ENCODE measurements around the gene CRIP1.

The CRIP1 gene

DNA sequence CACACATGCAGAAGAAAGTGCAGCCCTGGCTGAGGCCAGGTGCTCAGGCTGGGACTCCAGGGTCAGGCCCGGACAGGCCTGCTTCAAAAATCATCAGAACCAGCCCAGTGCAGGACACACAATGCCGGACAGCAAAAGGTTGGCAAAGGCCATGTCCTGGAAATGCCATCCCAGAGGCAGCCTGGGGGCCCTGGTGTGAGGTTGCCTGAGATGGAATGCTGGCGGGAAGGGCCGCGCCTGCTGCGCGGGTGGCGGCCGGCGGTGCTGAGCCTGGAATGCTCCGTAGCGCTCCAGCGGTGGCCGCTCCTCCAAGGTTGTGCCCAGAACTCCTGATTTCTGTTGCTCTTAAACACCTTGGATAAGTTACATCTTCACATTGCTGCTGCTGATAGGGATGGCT is 33.7 kb upstream of the CRIP1 start:
- DNase-seq, result no peak

DNA sequence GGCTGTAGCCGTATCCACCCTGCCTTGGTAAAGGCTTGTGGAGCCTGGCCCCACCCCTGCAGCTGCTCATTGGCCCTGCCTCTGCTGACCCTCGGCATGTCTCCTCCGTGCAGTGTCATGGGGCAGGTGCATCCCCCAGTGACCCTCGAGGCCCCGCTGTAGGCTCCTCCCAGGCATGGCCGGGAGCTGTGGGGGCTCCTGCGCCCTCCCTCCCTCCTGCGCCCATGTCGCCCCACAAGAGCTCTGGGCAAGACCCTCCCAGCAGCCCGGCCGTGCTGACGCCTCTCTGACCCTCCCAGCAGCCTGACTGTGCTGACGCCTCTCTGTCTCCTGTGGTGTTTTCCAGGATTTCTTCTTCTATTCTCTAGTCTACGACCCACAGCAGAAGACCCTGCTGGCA is 32.8 kb upstream of the CRIP1 start:
- no peak for DNase-seq

GRCh38 chr14:105455086-105455640 is 31.5 kb upstream of the CRIP1 start:
- no peak for DNase-seq

- no peak for DNase-seq
Measured at GRCh38 chr14:105455766-105456660, 30.7 kb upstream of the CRIP1 start.

DNA sequence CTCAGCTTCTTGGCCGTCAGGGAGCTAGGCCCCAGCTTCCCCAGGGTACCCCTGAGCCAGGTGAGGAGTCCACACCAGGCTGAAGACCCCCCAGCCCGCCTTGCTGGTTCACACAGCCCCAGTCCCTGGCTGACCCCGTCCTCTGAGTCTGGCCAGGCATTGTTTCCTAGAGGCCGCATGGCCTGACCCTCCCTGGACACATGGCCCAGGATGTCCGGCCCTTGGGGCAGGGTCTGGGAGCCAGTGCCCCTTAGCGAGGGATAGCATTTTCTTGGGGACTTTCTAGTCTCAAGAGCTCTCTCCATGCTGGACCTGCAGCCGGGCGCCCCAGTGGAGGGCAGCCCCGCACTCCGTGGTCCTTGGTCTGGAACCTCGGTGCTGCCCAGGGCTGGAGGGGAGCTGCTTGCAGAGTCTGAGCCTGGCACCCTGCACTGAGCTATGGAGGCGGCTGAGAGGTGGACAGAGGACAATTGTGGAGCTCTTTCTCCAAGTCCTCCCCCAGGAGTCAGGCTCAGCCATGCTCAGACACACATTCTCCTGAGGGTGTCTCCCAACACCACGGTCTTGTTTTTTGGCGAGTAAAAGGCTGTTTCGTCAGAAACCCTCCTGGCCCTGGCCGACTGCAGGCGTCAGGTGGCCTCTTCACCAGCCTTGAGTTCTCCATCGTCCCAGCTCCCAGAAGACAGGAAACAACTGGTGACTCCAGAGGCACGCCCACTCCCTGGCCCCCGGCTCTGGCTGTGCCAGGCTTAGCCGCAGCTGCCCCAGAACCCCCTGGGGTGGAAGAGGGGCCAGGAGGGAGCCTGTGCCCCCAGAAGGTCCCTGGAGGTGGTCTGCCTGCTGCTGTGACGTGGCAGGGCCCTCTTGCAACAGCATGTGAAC is 29.7 kb upstream of the CRIP1 start:
- DNase-seq, result no peak

DNA sequence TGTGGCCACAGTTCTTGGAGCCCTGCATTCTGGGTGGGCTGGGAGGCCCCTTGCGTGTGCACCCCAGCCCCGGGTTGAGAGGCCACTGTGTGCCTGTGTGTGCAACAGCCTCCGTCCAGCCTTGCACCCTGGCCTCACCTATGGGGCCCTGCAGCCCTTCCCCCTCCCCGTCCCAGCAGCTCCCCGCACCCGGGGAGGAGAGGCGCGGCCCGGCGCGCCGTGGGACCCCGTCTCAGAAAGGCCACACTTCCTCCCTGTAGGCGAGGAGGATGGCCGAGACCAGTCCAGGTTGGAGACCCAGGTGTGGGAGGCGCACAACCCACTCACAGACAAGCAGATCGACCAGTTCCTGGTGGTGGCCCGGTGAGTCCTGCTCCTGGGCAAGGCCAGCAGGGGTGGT is 28.7 kb upstream of the CRIP1 start:
- no peak for DNase-seq

DNA sequence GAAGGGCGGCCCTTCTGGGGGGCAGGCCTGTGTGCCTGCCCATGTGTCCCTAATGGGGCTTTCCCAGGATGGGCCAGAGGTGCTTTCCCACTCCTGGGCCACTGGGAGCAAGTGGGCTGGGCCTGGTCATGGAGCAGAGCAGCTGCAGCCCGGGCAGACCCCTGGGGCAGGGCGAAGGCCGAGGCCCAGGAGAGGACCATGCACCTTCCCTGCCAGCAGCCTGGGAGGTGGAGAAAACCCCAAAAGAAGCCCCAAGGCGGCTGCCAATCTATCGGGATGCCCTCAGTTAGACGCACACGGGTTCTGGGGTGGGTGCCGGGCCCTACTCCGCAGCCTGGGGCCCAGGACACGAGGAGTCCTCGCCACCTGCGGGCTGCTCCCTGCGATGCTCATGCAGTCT is 28.1 kb upstream of the CRIP1 start:
- no peak for DNase-seq

GRCh38 chr14:105460116-105460515 is 26.6 kb upstream of the CRIP1 start:
- DNase-seq, result no peak

DNA sequence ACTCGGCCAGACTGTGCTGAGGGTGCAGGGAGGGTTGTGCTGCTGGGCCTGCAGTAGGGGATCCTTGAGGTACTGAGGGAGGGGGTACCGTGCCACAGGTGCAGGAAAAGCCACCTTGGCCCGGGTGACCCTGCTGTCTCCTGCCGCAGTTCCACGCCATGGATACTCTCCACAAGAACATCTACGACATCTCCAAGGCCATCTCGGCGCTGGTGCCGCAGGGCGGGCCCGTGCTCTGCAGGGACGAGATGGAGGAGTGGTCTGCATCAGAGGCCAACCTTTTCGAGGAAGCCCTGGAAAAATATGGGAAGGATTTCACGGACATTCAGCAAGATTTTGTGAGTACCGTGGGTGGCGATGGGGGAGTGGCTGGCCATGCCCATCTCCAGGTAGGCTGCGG is 26.1 kb upstream of the CRIP1 start:
- DNase-seq, result no peak

GRCh38 chr14:105461903-105462302 is 24.8 kb upstream of the CRIP1 start:
- DNase-seq, result no peak

GRCh38 chr14:105464501-105464900 is 22.2 kb upstream of the CRIP1 start:
- DNase-seq, result no peak

- DNase-seq, result no peak
Measured at GRCh38 chr14:105465209-105466031, 21.3 kb upstream of the CRIP1 start.

- DNase-seq, result no peak
Measured at GRCh38 chr14:105466531-105467248, 20.0 kb upstream of the CRIP1 start.

DNA sequence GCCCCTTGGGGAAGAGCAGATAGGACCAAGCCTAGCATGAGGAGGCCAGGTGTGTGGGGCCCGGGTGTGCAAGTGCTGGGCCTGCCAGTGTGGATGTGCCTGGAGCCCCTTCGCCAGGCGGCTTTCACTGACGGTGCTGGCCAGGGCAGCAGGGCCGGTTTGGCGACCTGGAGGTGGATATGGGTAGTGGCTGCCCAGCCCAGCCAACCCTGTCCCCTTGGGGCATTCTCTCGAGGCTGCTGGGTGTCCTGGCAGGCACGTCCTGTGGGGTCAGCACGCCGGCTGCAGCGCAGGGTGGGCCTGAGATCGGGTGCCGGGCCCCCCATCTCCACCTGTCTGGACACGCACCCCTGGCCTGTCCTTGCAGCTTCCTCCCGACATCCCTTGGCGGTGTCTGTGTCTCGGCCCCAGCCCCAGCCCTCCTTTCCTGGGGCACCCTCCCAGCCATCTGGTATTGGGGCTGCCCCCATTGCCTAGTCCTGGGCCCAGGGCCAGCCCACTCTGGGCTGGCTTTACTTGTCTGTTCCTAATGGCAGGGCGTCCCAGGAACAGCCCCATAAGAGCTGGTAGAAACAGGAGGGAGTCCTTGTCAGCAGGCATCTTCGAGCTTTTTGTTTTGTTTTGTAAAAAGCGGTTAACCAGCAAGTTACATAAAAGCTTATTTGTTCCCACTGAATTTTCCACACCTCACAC is 19.3 kb upstream of the CRIP1 start:
- no peak for DNase-seq

- DNase-seq, result no peak
Measured at GRCh38 chr14:105467942-105468471, 18.7 kb upstream of the CRIP1 start.

DNA sequence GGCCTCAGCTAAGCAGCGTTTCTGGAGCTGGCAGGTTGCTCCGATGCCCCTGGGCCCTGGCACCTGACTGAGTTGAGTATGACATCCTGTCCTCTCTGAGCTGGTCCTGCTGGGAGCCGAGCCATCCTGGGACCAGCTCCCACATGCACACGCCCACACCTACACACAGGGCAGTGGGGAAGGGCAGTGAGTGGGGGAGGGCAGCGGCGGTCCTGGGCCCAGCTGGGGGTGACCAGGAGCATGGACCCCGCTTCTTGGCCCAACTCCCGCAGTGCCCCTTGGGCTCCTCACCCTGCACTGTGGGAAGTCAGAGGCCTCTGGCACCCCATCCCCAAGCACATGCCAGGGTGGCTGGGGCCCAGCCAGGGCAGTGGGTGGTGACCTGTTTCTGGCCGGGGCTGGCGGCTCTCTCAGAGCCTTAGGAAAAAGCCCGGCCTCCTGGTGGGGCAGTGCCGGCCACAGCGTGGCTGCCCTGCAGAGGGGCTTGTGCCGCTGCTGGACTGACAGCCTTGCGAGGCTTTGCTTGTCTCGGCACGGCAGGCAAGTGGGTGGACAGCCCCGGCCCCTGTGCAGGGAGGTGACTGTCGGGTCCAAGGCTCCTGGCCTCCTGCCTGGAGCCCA is 18.0 kb upstream of the CRIP1 start:
- DNase-seq, result no peak

DNA sequence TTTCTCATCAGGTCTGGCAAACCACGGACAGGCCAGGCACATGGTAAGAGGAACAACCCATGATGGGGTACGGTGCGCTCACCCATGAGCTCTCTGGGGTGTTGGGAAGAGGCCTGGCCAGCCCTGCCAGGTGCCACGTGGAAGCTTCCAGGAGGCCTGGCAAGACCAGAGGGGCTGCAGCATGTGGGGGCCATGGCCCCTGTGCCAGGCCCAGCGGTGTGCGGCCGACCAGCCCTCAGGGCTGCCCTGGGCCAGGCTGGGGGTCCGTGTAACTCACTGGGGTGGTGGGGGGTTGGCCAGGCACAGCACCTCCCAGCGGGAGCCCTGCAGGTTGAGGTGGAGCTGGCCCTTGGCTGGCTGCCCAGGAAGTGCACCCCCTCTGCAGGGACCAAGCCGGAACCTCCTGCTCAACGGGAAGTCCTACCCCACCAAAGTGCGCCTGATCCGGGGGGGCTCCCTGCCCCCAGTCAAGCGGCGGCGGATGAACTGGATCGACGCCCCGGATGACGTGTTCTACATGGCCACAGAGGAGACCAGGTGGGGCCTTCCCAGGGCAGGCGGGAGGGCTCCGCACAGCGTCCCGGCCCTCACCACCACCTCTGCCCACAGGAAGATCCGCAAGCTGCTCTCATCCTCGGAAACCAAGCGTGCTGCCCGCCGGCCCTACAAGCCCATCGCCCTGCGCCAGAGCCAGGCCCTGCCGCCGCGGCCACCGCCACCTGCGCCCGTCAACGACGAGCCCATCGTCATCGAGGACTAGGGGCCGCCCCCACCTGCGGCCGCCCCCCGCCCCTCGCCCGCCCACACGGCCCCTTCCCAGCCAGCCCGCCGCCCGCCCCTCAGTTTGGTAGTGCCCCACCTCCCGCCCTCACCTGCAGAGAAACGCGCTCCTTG is 17.0 kb upstream of the CRIP1 start:
- DNase-seq, result no peak

- no peak for DNase-seq
Measured at GRCh38 chr14:105470350-105471296, 16.1 kb upstream of the CRIP1 start.
